HG02943 (cell line): ENCODE results near the gene CNTLN.
"Not testable (repeated sequence)": the region's sequence is repeated elsewhere in the genome, so short reads cannot be mapped to it uniquely, and the experiment has no call there.

Source experiments
- ATAC-seq: cut with Tn5 transposase; IDR thresholded peaks from one replicate; pipeline ENCODE4 v1.9.1; 2021; ENCODE audit warnings: mild to moderate bottlenecking, low read depth, moderate library complexity; ENCODE audit not compliant: unreplicated experiment

The CNTLN gene

GRCh38 chr9:17171309-17172094 lies 36.7 kb downstream of the CNTLN start:
- ATAC-seq = no peak

DNA sequence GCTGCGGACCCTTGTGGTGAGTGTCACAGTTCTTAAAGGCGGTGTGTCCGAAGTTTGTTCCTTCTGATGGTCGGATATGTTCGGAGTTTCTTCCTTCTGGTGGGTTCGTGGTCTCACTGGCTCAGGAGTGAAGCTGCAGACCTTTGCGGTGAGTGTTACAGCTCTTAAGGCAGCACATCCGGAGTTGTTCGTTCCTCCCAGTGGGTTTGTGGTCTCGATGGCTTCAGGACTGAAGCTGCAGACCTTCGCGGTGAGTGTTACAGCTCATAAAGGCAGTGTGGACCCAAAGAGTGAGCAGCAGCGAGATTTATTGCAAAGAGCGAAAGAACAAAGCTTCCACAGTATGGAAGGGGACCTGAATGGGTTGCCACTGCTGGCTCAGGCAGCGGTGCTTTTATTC lies 42.7 kb downstream of the CNTLN start:
- ATAC-seq = not testable (repeated sequence)

DNA sequence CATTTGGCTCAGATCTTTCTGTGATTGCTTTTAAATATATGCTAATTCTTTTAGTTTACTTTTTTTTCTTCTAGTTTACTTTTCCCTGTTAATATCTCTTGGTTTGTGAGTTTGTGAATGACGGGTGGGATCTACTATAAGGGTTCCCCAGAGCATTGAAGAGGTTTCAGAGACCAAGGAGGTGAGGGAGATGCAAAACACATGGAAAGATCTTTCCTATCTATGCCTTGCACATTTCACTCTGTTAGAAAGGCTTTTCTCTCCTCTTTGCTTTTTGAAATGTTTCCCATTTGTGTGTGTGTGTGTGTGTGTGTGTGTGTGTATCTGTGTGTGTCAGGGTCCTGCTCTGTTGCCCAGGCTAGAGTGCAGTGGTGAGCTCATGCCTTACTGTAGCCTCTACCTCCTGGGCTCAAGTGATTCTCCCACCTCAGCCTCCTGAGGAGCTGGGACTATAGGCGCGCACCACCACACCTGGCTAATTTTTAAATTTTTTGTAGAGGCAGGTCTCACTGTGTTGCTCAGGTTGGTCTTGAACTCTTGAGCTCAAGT lies 50.7 kb downstream of the CNTLN start:
- no peak for ATAC-seq

DNA sequence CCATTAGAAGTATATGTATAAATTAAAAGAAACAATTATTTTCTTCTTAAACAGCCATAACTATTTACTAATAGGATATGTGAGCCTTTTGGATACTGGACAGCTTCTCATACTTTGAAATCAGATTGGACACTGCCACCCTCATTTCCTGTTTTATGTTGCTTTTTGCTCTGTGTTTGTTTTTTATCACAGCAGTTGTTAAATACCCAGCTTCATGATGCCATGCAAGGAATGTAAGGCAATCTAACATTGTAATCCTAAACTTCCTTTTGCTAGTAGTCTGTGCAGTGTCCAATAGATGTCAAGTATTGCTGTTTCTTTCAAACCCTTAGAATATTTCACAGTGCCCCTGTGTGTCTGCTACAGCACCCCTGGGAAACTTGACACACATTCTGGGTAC lies 56.2 kb downstream of the CNTLN start:
- ATAC-seq = no peak

- ATAC-seq = no peak
Observed at GRCh38 chr9:17204611-17205152, 69.8 kb downstream of the CNTLN start.

DNA sequence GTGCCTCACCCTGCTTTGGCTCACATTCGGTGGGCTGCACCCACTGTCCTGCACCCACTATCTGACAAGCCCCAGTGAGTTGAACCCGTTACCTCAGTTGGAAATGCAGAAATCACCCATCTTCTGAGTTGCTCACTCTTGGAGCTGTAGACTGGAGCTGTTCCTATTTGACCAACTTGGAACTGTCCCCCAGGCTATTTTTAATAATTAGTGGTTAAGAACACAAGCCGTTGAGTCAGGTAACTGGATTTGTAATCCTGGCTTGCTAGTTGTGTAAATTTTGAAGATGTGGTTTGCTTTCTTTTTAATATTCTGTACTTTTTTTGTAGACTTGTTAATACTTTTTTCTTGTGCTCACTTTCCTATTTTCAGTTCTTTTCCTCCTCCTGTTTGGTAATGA lies 81.2 kb downstream of the CNTLN start:
- ATAC-seq = no peak

- no peak for ATAC-seq
Observed at GRCh38 chr9:17216646-17217045, 81.8 kb downstream of the CNTLN start.

DNA sequence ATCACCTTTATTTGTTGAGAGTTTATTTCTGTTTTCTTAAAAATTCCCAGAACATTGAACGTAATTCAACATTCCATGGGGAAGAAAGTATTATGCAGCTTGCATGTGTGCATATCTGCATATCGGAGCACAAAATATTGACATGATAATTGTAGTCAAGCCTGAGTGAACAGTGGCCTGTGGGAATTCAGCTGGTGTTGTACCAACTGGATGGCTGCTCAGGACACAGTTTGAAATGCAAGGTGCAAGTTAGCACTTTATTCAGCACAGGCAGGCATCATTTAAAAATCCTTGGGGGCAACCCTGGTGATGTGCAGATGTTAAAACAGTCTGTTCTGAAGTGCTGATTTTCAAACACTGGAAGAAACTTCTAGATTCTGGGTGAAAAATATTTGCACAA lies 82.4 kb downstream of the CNTLN start:
- no peak for ATAC-seq

- no peak for ATAC-seq
Observed at GRCh38 chr9:17219261-17219660, 84.4 kb downstream of the CNTLN start.

- ATAC-seq = no peak
Observed at GRCh38 chr9:17222932-17223331, 88.1 kb downstream of the CNTLN start.

DNA sequence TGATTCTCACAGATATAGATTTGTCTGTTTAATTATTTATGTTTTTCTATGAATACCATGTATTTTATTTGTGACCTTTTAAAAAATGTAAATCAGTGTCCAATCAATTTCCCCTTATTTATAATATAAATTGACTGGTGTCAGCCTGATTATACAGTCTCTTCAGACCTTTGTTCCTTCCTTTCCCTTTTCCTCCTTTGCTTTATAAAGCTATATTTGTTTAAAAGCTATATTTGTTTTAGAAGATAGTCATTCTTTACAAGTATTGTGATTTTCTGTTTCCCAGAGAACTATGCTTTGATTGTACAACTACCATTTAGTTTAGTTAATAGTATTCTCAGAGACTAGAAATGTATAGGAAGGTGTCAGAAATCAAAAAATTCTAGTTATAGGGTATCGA lies 90.6 kb downstream of the CNTLN start:
- no peak for ATAC-seq

DNA sequence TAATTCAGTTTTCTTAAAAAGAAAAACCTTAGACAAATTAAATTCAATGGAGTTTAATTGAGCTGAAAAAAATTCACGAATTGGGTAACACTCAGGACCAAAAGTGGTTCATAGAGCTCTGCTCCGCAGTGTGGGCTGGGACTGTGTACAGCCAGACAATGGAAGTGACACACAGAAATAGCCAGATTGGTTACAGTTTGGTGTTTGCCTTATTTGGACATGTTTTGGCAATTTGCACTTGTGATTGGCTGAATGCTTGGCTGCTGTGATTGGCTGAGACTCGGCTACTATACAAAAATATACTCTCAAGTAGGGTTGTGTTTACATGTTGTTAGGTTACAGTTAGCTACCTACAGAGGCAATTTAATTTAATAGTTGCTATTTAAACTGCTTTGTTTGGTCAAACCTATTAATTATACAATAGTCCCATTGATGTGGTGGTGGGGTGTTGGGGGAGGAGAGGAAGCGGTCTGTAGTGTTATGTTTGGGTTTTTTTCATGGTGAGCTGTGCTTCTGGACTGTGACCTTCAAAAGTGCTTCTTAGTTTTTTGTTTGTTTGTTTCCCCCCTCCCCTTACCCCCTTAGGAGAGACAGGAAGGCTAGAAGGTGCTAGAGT lies 95.2 kb downstream of the CNTLN start:
- ATAC-seq = no peak

DNA sequence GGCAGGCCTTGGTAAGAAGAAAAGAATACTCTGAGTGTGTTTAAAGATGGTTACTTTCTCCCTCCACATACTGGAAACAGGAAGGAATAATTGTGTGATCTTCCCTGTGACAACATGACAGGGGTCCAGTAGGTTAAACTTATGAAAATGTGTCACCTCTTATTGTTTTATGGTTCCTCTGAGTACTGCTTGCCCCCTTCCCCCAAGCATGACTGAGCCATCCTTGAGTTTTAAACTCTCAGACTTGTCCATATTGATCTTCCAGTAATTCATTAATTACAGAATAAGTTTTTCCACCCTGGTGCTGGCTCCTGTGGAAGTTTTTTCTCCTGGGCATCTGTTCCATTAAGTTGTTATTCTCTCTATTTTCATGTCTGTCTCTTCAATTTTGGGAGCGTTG lies 95.8 kb downstream of the CNTLN start:
- no peak for ATAC-seq

- no peak for ATAC-seq
Observed at GRCh38 chr9:17236147-17236546, 101.3 kb downstream of the CNTLN start.

- ATAC-seq = no peak
Observed at GRCh38 chr9:17246770-17247169, 111.9 kb downstream of the CNTLN start.

DNA sequence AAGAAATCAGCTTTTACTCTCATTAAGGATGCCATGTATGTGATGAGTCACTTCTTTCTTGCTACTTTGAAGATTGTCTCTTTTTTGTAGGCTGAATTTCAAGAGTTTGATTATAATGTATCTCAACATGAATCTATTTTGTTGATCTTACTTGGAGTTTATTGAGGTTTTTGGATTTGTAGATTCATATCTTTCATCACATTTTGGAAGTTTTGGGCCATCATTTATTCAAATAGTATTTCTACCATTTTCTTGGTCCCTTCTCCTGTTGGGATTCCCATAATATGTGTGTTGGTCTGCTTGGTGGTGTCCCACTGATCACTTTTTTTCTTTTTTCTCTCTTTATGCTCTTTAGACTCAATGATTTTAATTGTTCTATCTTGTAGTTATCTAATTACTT lies 116.3 kb downstream of the CNTLN start:
- no peak for ATAC-seq

GRCh38 chr9:17268531-17269188 lies 133.8 kb downstream of the CNTLN start:
- not testable (repeated sequence) for ATAC-seq

DNA sequence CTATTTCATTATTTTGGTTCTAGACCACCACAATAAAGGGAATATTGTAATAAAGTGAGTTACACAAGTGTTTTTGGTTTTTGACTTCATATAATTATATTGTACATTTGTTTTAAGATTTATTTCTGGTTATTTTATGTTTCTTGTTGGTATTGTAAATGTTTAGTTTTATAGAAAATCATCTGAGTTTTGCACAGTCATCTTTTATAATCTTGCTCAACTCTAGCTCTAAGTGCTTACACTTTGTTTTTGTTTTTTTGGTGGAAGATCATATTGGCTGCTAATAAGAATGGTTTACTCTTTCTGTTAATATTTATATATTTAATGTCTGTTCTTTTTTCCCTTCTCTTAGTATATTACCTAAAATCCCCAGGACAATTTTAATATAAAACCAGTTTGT lies 135.0 kb downstream of the CNTLN start:
- no peak for ATAC-seq

DNA sequence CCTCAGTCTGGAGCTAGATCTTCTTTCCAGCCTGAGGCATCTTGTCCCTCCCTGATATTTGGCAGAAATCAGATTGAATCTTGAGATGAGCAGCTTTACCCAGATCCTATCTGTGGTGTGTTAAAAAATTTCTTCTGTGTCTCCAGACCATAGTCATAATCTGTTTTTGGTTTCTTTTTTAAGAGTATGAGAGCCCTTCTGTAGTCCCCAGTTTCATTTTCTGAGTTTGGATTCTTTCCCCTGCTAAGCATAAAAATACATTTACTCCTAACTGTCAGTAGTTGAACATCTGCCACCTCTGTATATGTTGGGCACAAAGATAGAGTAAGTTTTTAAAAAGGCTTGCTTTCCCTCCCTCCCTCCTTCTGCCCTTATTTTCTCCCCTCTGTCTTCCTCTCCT lies 137.7 kb downstream of the CNTLN start:
- ATAC-seq = no peak

- ATAC-seq = no peak
Observed at GRCh38 chr9:17280350-17281012, 145.6 kb downstream of the CNTLN start.

DNA sequence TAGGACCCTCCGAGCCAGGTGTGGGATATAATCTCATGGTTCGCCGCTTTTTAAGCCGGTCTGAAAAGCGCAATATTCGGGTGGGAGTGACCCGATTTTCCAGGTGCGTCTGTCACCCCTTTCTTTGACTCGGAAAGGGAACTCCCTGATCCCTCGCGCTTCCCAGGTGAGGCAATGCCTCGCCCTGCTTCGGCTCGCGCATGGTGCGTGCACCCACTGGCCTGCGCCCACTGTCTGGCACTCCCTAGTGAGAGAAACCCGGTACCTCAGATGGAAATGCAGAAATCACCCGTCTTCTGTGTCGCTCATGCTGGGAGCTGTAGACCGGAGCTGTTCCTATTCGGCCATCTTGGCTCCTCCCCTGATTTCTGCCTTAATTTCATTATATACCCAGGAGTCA lies 155.8 kb downstream of the CNTLN start:
- ATAC-seq = not testable (repeated sequence)
